ENCODE measurements around the gene C1QTNF6.

GRCh38 chr22:37174964-37175363, 13.1 kb downstream of the C1QTNF6 start:
- TF ChIP-seq NRF1 (IDR thresholded peaks at IDR 0.05; ENCODE audit: low read depth, low read length) (no peak), RCOR1 (IDR thresholded peaks at IDR 0.05; ENCODE audit: low read length) (no peak), SIN3A (IDR thresholded peaks at IDR 0.05; ENCODE audit: borderline replicate concordance, low read depth, low read length) (no peak), MXI1 (IDR thresholded peaks at IDR 0.05; ENCODE audit: low read depth, low read length) (no peak), MAX (IDR thresholded peaks at IDR 0.05; ENCODE audit: low read depth) (no peak), CTCF (IDR thresholded peaks at IDR 0.05) (no peak), POLR2AphosphoS5 (IDR thresholded peaks at IDR 0.05; ENCODE audit: low read depth, low read length) (no peak)
